Trophoblast cell (in vitro differentiated cells and primary cell): ENCODE results near the gene EVA1C.
"Not testable (repeated sequence)": the region's sequence is repeated elsewhere in the genome, so short reads cannot be mapped to it uniquely, and the experiment has no call there.

Experiments used
- DNase-seq, 2 donors: peaks; one replicate each; pipeline ENCODE4 v3.0.0-alpha.2; 2016
- H2AFZ ChIP-seq: 2 replicates; pipeline ENCODE4 v1.6.1; 2013; ENCODE audit warnings: low read length, moderate library complexity, mild to moderate bottlenecking; ENCODE audit not compliant: insufficient read depth, poor library complexity
- H2AK5ac ChIP-seq: 2 replicates; pipeline ENCODE4 v1.6.1; 2013; ENCODE audit warnings: mild to moderate bottlenecking, low read length
- H2BK120ac ChIP-seq: 2 replicates; pipeline ENCODE4 v1.6.1; 2013; ENCODE audit warnings: low read length, mild to moderate bottlenecking, moderate library complexity; ENCODE audit not compliant: insufficient read depth, poor library complexity
- H2BK12ac ChIP-seq: 2 replicates; pipeline ENCODE4 v1.6.1; 2013; ENCODE audit warnings: mild to moderate bottlenecking, low read length, moderate library complexity
- H2BK5ac ChIP-seq: 2 replicates; pipeline ENCODE4 v1.6.1; 2013; ENCODE audit warnings: low read length, low read depth, moderate library complexity, mild to moderate bottlenecking; ENCODE audit not compliant: poor library complexity
- H3K14ac ChIP-seq: 2 replicates; pipeline ENCODE4 v1.6.1; 2013; ENCODE audit warnings: mild to moderate bottlenecking, low read length
- H3K18ac ChIP-seq: 2 replicates; pipeline ENCODE4 v1.6.1; 2013; ENCODE audit warnings: mild to moderate bottlenecking, low read length
- H3K23ac ChIP-seq: 2 replicates; pipeline ENCODE4 v1.6.1; 2013; ENCODE audit warnings: low read length
- H3K27ac ChIP-seq: 2 replicates; pipeline ENCODE4 v1.5.1; 2013; ENCODE audit warnings: low read depth, mild to moderate bottlenecking, inconsistent platforms, low read length, moderate library complexity
- H3K27me3 ChIP-seq: 2 replicates; pipeline ENCODE4 v1.6.1; 2013; ENCODE audit warnings: inconsistent platforms, mild to moderate bottlenecking, low read length, moderate library complexity; ENCODE audit not compliant: insufficient read depth
- H3K36me3 ChIP-seq, 2 experiments: 1 replicate in 1 of 2; 2 replicates in 1 of 2; pipeline ENCODE4 v1.6.1; 2013; ENCODE audit warnings: low read length in 2 of 2, mild to moderate bottlenecking in 2 of 2, moderate library complexity in 1 of 2; ENCODE audit not compliant: insufficient read depth in 2 of 2, control insufficient read depth in 1 of 2
- H3K4ac ChIP-seq: 2 replicates; pipeline ENCODE4 v1.6.1; 2013; ENCODE audit warnings: low read depth, mild to moderate bottlenecking, low read length, moderate library complexity
- H3K4me1 ChIP-seq, 2 experiments: 1 replicate in 1 of 2; 2 replicates in 1 of 2; pipeline ENCODE4 v1.6.1; 2013; ENCODE audit warnings: low read length in 2 of 2, mild to moderate bottlenecking in 2 of 2, moderate library complexity in 1 of 2; ENCODE audit not compliant: insufficient read depth in 2 of 2, control insufficient read depth in 1 of 2
- H3K4me2 ChIP-seq: 2 replicates; pipeline ENCODE4 v1.6.1; 2013; ENCODE audit warnings: inconsistent platforms, mild to moderate bottlenecking, low read length, moderate library complexity
- H3K4me3 ChIP-seq: 2 replicates; pipeline ENCODE4 v1.5.1; 2013; ENCODE audit warnings: mild to moderate bottlenecking, low read depth, low read length, inconsistent platforms
- H3K79me1 ChIP-seq: one replicate; pipeline ENCODE4 v1.6.1; 2013; ENCODE audit warnings: low read length
- H3K79me2 ChIP-seq: 2 replicates; pipeline ENCODE4 v1.6.1; 2013; ENCODE audit warnings: low read length, mild to moderate bottlenecking; ENCODE audit not compliant: control insufficient read depth, insufficient read depth, poor library complexity
- H3K9ac ChIP-seq: 2 replicates; pipeline ENCODE4 v1.6.1; 2013; ENCODE audit warnings: mild to moderate bottlenecking, low read length
- H3K9me3 ChIP-seq: 2 replicates; pipeline ENCODE4 v1.6.1; 2013; ENCODE audit warnings: low read depth, mild to moderate bottlenecking, control low read depth, inconsistent platforms, low read length; ENCODE audit not compliant: insufficient read depth
- H4K12ac ChIP-seq: 2 replicates; pipeline ENCODE4 v1.6.1; 2013; ENCODE audit warnings: low read depth, mild to moderate bottlenecking, low read length, moderate library complexity
- H4K8ac ChIP-seq: 2 replicates; pipeline ENCODE4 v1.6.1; 2013; ENCODE audit warnings: low read depth, mild to moderate bottlenecking, low read length, moderate library complexity
- H4K91ac ChIP-seq: one replicate; pipeline ENCODE4 v1.6.1; 2013; ENCODE audit warnings: low read depth, mild to moderate bottlenecking, low read length, moderate library complexity
- WGBS: extraction: QIAGEN DNeasy Blood & Tissue Kit; methylation state at CpG from one replicate; pipeline ENCODE4 v1.1.7; 2013; ENCODE audit warnings: missing lambda C conversion rate; ENCODE audit not compliant: insufficient read length, insufficient coverage; ENCODE audit errors: extremely low coverage; 5-methylcytosine and 5-hydroxymethylcytosine counted together

Gene EVA1C

GRCh38 chr21:32446440-32446839 lies 33.9 kb downstream of the EVA1C start:
- H2BK120ac ChIP-seq, H2BK12ac ChIP-seq, DNase-seq, H4K12ac ChIP-seq, H3K36me3 ChIP-seq, H3K27me3 ChIP-seq, H3K14ac ChIP-seq, H3K79me1 ChIP-seq, H3K4me3 ChIP-seq, H3K4ac ChIP-seq, H4K91ac ChIP-seq, H2AFZ ChIP-seq, H3K9ac ChIP-seq, H2AK5ac ChIP-seq, H3K23ac ChIP-seq, H3K4me1 ChIP-seq, H3K18ac ChIP-seq, H3K9me3 ChIP-seq, H2BK5ac ChIP-seq, H3K79me2 ChIP-seq, H3K27ac ChIP-seq, H4K8ac ChIP-seq, H3K4me2 ChIP-seq: not testable (repeated sequence)
- no CpG with 5 or more reads among the region's 3 CpGs for WGBS

GRCh38 chr21:32447224-32447623 lies 34.7 kb downstream of the EVA1C start:
- Histone ChIP-seq H3K14ac (no peak overlapping the region), H3K9ac (no peak overlapping the region), H3K23ac (no peak overlapping the region), H3K4ac (no peak overlapping the region), H3K9me3 (peaks cover 1% of the 10 kb centered on the region), H2AK5ac (no peak overlapping the region), H3K79me1 (no peaks in the 10 kb centered on the region), H2AFZ (no peak overlapping the region), H3K79me2 (no peaks in the 10 kb centered on the region), H2BK5ac (no peak overlapping the region), H2BK120ac (no peak overlapping the region), H3K36me3 (no peaks in the 10 kb centered on the region), H3K18ac (no peak overlapping the region), H3K27ac (no peak overlapping the region), H2BK12ac (no peak overlapping the region), H3K27me3 (no peaks in the 10 kb centered on the region), H3K4me2 (no peak overlapping the region), H4K91ac (no peak overlapping the region), H3K4me1 (no peaks in the 10 kb centered on the region), H4K8ac (no peak overlapping the region), H3K4me3 (no peak overlapping the region), H4K12ac (no peak overlapping the region)
- WGBS, result no CpG with 5 or more reads among the region's 5 CpGs
- DNase-seq, result no peak

GRCh38 chr21:32448803-32449594 lies 36.5 kb downstream of the EVA1C start:
- no CpG with 5 or more reads among the region's 6 CpGs for WGBS
- H3K79me2 ChIP-seq, result no peaks in the 10 kb centered on the region
- no peak overlapping the region for H4K8ac ChIP-seq
- H3K18ac ChIP-seq, result no peak overlapping the region
- H3K4me1 ChIP-seq, result no peaks in the 10 kb centered on the region
- no peak overlapping the region for H3K23ac ChIP-seq
- no peaks in the 10 kb centered on the region for H3K36me3 ChIP-seq
- H3K27me3 ChIP-seq, result no peaks in the 10 kb centered on the region
- no peak overlapping the region for H2AFZ ChIP-seq
- no peak overlapping the region for H3K9ac ChIP-seq
- H2BK12ac ChIP-seq, result no peak overlapping the region
- peaks cover 2% of the 10 kb centered on the region for H3K9me3 ChIP-seq
- H2BK120ac ChIP-seq, result no peak overlapping the region
- H3K4me3 ChIP-seq, result no peak overlapping the region
- no peak overlapping the region for H4K12ac ChIP-seq
- no peak overlapping the region for H2AK5ac ChIP-seq
- no peak overlapping the region for H3K14ac ChIP-seq
- no peak overlapping the region for H4K91ac ChIP-seq
- H3K27ac ChIP-seq, result no peak overlapping the region
- no peak overlapping the region for H3K4me2 ChIP-seq
- H3K79me1 ChIP-seq, result no peaks in the 10 kb centered on the region
- H2BK5ac ChIP-seq, result no peak overlapping the region
- H3K4ac ChIP-seq, result no peak overlapping the region
- no peak for DNase-seq

GRCh38 chr21:32450881-32451701 lies 38.6 kb downstream of the EVA1C start:
- H4K12ac ChIP-seq, H3K4me1 ChIP-seq, H3K79me2 ChIP-seq, H2AFZ ChIP-seq, H3K27ac ChIP-seq, H4K91ac ChIP-seq, H2BK12ac ChIP-seq, H3K23ac ChIP-seq, H2AK5ac ChIP-seq, H3K9me3 ChIP-seq, H3K79me1 ChIP-seq, H3K4me3 ChIP-seq, H3K18ac ChIP-seq, H2BK5ac ChIP-seq, H3K27me3 ChIP-seq, H3K9ac ChIP-seq, H3K36me3 ChIP-seq, H3K4ac ChIP-seq, H2BK120ac ChIP-seq, H3K14ac ChIP-seq, H3K4me2 ChIP-seq, H4K8ac ChIP-seq: not testable (repeated sequence)
- DNase-seq, result peak; percentile 53 to 57
- WGBS, result no CpG with 5 or more reads among the region's 14 CpGs
